Psoas muscle (tissue), 8 donors: ENCODE data around the gene TMEM151A. TPM values are rescaled to one million over a fixed set of nuclear protein-coding genes. Genes with fewer than 3 reads are reported as not detected.

ENCODE experiments used
- ATAC-seq, 4 donors: fragments of 200-7000 bp; cut with Tn5 transposase; one replicate each; pipeline ENCODE4 v1.9.1; 2020; ENCODE audit warnings: moderate library complexity in 3 of 4, mild to moderate bottlenecking in 2 of 4
- DNase-seq, 2 donors: peaks; one replicate each; pipeline ENCODE4 v3.0.0-alpha.2; 2020
- H3K27ac ChIP-seq: fragments of 200-600 bp; one replicate; pipeline ENCODE4 v1.8.0; 2022
- H3K27me3 ChIP-seq, 3 donors: fragments of 200-600 bp in 1 of 3; one replicate each; pipeline versions ENCODE4 v1.6.1 to v1.8.0; 2013 to 2022; ENCODE audit warnings: low read length in 2 of 3, mild to moderate bottlenecking in 2 of 3, moderate library complexity in 1 of 3; ENCODE audit not compliant: insufficient read depth in 3 of 3
- H3K36me3 ChIP-seq, 2 donors: fragments of 200-600 bp in 1 of 2; one replicate each; pipeline versions ENCODE4 v1.6.1 to v1.8.0; 2013 to 2022; ENCODE audit warnings: low read depth in 1 of 2, mild to moderate bottlenecking in 1 of 2, moderate library complexity in 1 of 2; ENCODE audit not compliant: insufficient read depth in 1 of 2
- H3K4me1 ChIP-seq: fragments of 200-600 bp; one replicate; pipeline ENCODE4 v1.8.0; 2022
- H3K4me3 ChIP-seq: fragments of 200-600 bp; one replicate; pipeline ENCODE4 v1.8.0; 2022; ENCODE audit warnings: mild to moderate bottlenecking
- H3K9me3 ChIP-seq: fragments of 200-600 bp; one replicate; pipeline ENCODE4 v1.8.0; 2022
- CTCF ChIP-seq: fragments of 200-600 bp; IDR thresholded peaks from one replicate; pipeline ENCODE4 v1.8.0; 2022; ENCODE audit warnings: antibody characterized with exemption
- WGBS, 3 donors: extraction: QIAGEN DNeasy Blood & Tissue Kit; methylation state at CpG; one replicate each; pipeline versions ENCODE4 v1.1.6 to v1.1.7; 2013; 5-methylcytosine and 5-hydroxymethylcytosine counted together
- intact Hi-C, 2 donors: fragments of 100-400 bp; cut with DNase I; formaldehyde crosslinking; loops; one replicate each; pipeline versions ENCODE4 v1.11.0 to v1.14.2; 2022
- polyA plus RNA-seq, 3 donors: library from polyadenylated mRNA; stranded (reverse); fragments of 200-250 nt; gene quantifications; one replicate each; pipeline ENCODE4 v1.2.3, GENCODE V29; 2013
- total RNA-seq, 4 donors: library from RNA; stranded (reverse); fragmentation: NEBNext Ultra II Directional in 2 of 4; extraction: Animal tissue kit (Norgen Biotek cat#: 25700) in 2 of 4; gene quantifications; one replicate each; pipeline versions ENCODE4 v1.2.1 to v1.2.4, GENCODE V29; 2021 to 2023
- donor health status: healthy with polysubstance abuse.
- donor health status: DM: no; HTN: no; CAD: no; lungs with moderate emphysema.
- donor health status: Bipolar disorder and iron deficiency.
- donor health status: healthy.
- donor health status: DM: yes; HTN: yes; CAD: no.
- donor health status: DM: no; HTN: no; CAD: no.
- donor health status: DM: no; HTN: no; CAD: no.
- donor health status: DM: yes; HTN: yes; CAD: no.

TMEM151A gene
- total and polyA plus RNA-seq, 7 donors: 0.04 to 0.05 TPM; not detected in 5

- peak; percentile 10 to 57 for DNase-seq
- 6 to 22% (median 11%) methylated on average over 17 to 84 of the region's 84 CpGs for WGBS, 3 donors
- Histone ChIP-seq H3K4me3 (peak within 1 kb of the TSS; percentile 55), H3K4me1 (peaks cover 6% of the 10 kb centered on the region), H3K27ac (no peak within 1 kb of the TSS), H3K27me3 (peaks cover 0 to 7% (median 0%) of the 10 kb centered on the region in 3 donors), H3K9me3 (no peaks in the 10 kb centered on the region), H3K36me3 (peaks cover 3 to 43% of the 10 kb centered on the region in 2 donors)
- no peak for TF ChIP-seq CTCF
- intact Hi-C loops: no loop called here
- peak; percentile 11 to 30 (median 18) for ATAC-seq
These were observed 14.0 kb upstream of the TMEM151A start, which contains the start of gene CNIH2 for GRCh38 chr11:66277471-66278362. Gene CNIH2, plus strand, starts transcription at chr11:66278175. Its CDS starts 282 bp downstream, at chr11:66278457.

- intact Hi-C loops: no loop called here
- DNase-seq (peak in 1 of 2 donors; percentile 42), ATAC-seq (no peak)
- H3K4me1 ChIP-seq: peaks cover 9% of the 10 kb centered on the region
- no peak overlapping the region for H3K27ac ChIP-seq
- H3K9me3 ChIP-seq: no peaks in the 10 kb centered on the region
- H3K36me3 ChIP-seq: peaks cover 3 to 35% of the 10 kb centered on the region in 2 donors
- WGBS, 3 donors: 4 to 6% (median 5%) methylated on average over 14 to 45 of the region's 45 CpGs
- no peak overlapping the region for H3K4me3 ChIP-seq
- peaks cover 0 to 7% (median 0%) of the 10 kb centered on the region in 3 donors for H3K27me3 ChIP-seq
- no peak for TF ChIP-seq CTCF
These were observed 13.2 kb upstream of the TMEM151A start for GRCh38 chr11:66278363-66279091.

- no peaks in the 10 kb centered on the region for H3K9me3 ChIP-seq
- no peak overlapping the region for H3K27ac ChIP-seq
- peaks cover 0 to 7% (median 0%) of the 10 kb centered on the region in 3 donors for H3K27me3 ChIP-seq
- H3K4me1 ChIP-seq: peaks cover 9% of the 10 kb centered on the region
- intact Hi-C loops: no loop called here
- H3K36me3 ChIP-seq: peaks cover 5 to 30% of the 10 kb centered on the region in 2 donors
- no peak overlapping the region for H3K4me3 ChIP-seq
- ATAC-seq (no peak), DNase-seq (peak in 1 of 2 donors; percentile 44)
- TF ChIP-seq CTCF: no peak
- 73 to 80% (median 75%) methylated on average over 14 to 15 of the region's 15 CpGs for WGBS, 3 donors
These were observed 12.5 kb upstream of the TMEM151A start for GRCh38 chr11:66279092-66279734.

GRCh38 chr11:66280428-66280827 lies 11.3 kb upstream of the TMEM151A start:
- Histone ChIP-seq H3K4me3 (no peak overlapping the region), H3K27me3 (peaks cover 0 to 7% (median 0%) of the 10 kb centered on the region in 3 donors), H3K27ac (no peak overlapping the region), H3K9me3 (no peaks in the 10 kb centered on the region), H3K4me1 (peaks cover 9% of the 10 kb centered on the region), H3K36me3 (peaks cover 9 to 30% of the 10 kb centered on the region in 2 donors)
- intact Hi-C loops: no loop called here
- DNase-seq: no peak
- no peak for ATAC-seq
- 53 to 76% (median 62%) methylated on average over 14 of the region's 14 CpGs for WGBS, 3 donors
- no peak for TF ChIP-seq CTCF
